GM23248 (cell line): ENCODE measurements around the gene TCAF1.

Source experiments
- EZH2 ChIP-seq: fragments of 200-600 bp; sonication (generic); IDR thresholded peaks from 2 replicates; pipeline ENCODE4 v1.6.1; 2018; ENCODE audit warnings: antibody characterized with exemption, mild to moderate bottlenecking; ENCODE audit not compliant: insufficient read depth, poor library complexity, severe bottlenecking
- EZH2phosphoT487 ChIP-seq: fragments of 200-600 bp; sonication (generic); IDR thresholded peaks from 2 replicates; pipeline ENCODE4 v1.6.1; 2018; ENCODE audit warnings: antibody characterized with exemption, moderate library complexity, mild to moderate bottlenecking, low read depth; ENCODE audit not compliant: insufficient read depth

DNA sequence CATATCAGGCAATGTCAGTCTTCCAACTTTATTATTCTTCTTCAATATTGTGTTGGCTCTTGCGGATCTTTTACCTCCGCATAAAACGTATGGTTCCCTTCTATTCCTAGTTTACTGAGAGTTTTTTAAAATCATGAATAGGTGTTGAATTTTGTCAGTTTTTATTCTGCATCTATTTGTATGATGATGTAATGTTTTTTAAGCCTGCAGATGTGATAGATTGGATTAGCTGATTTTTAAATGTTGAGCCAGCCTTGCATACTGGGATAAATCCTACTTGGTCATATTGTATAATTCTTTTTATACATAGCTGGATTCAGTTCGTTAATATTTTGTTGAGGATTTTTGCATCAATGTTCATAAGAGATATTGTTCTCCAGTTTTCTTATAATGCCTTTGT lies 43.4 kb upstream of the TCAF1 start:
- no peak for TF ChIP-seq EZH2
- TF ChIP-seq EZH2phosphoT487, result no peak
